COLO829 (cell line): ENCODE results near the gene MAGI2.

ENCODE experiments used
- DNase-seq: peaks from one replicate; pipeline ENCODE4 v3.0.0; 2012; ENCODE audit warnings: low spot score

Gene MAGI2

GRCh38 chr7:78407031-78407430, 1046.4 kb downstream of the MAGI2 start:
- DNase-seq: no peak

GRCh38 chr7:78406531-78406930, 1046.9 kb downstream of the MAGI2 start:
- DNase-seq: no peak

- no peak for DNase-seq
Observed at GRCh38 chr7:78402096-78402495, 1051.4 kb downstream of the MAGI2 start.

GRCh38 chr7:78400038-78400437, 1053.4 kb downstream of the MAGI2 start:
- no peak for DNase-seq

- DNase-seq: no peak
Observed at GRCh38 chr7:78399033-78399769, 1054.3 kb downstream of the MAGI2 start.

GRCh38 chr7:78398576-78398975, 1054.9 kb downstream of the MAGI2 start:
- no peak for DNase-seq

- DNase-seq: no peak
Observed at GRCh38 chr7:78398081-78398480, 1055.4 kb downstream of the MAGI2 start.

- no peak for DNase-seq
Observed at GRCh38 chr7:78396210-78396609, 1057.3 kb downstream of the MAGI2 start.

- no peak for DNase-seq
Observed at GRCh38 chr7:78395298-78396036, 1058.0 kb downstream of the MAGI2 start.

GRCh38 chr7:78389022-78389421, 1064.4 kb downstream of the MAGI2 start:
- no peak for DNase-seq

- no peak for DNase-seq
Observed at GRCh38 chr7:78386520-78386919, 1066.9 kb downstream of the MAGI2 start.

- DNase-seq: peak; percentile 6
Observed at GRCh38 chr7:78383096-78383880, 1070.2 kb downstream of the MAGI2 start.

- no peak for DNase-seq
Observed at GRCh38 chr7:78379148-78379547, 1074.3 kb downstream of the MAGI2 start.

GRCh38 chr7:78377532-78377931, 1075.9 kb downstream of the MAGI2 start:
- DNase-seq: no peak

GRCh38 chr7:78370936-78371335, 1082.5 kb downstream of the MAGI2 start:
- no peak for DNase-seq

GRCh38 chr7:78368771-78369170, 1084.7 kb downstream of the MAGI2 start:
- DNase-seq: no peak

GRCh38 chr7:78367280-78367773, 1086.1 kb downstream of the MAGI2 start:
- DNase-seq: no peak

- DNase-seq: no peak
Observed at GRCh38 chr7:78363866-78364265, 1089.6 kb downstream of the MAGI2 start.

- DNase-seq: no peak
Observed at GRCh38 chr7:78359836-78360235, 1093.6 kb downstream of the MAGI2 start.

- no peak for DNase-seq
Observed at GRCh38 chr7:78357709-78358108, 1095.8 kb downstream of the MAGI2 start.

GRCh38 chr7:78355834-78356233, 1097.6 kb downstream of the MAGI2 start:
- DNase-seq: no peak

- no peak for DNase-seq
Observed at GRCh38 chr7:78350926-78351325, 1102.5 kb downstream of the MAGI2 start.

- no peak for DNase-seq
Observed at GRCh38 chr7:78350391-78350790, 1103.1 kb downstream of the MAGI2 start.
